ENCODE data around the gene RASAL2.

DNA sequence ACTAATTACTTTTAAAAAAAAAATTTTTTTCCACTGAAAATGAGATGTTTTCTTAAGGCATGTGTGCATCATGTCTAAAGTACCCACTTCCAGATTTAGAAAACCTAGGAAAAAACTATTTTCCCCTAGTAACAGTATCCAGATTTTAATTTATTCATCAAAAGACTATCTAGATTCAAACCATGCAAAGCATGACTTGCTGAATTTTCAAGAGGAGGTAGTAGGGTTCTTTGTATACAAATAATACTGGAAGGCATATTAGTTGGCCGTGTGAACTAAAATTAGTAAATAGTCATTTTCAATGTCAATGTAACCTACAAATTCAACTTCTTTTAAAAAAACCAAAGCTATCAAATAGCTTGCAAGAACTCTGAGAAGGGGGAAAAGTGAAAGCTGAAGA lies 213.4 kb downstream of the RASAL2 start:
- TF ChIP-seq TAF1 (IDR thresholded peaks at IDR 0.05; ENCODE audit: low read depth, low read length): no peak
- TF ChIP-seq POLR2A (IDR thresholded peaks at IDR 0.05; ENCODE audit: low read depth, low read length): no peak
- TF ChIP-seq SPI1 (IDR thresholded peaks at IDR 0.05; ENCODE audit: low read depth, low read length): no peak

Measured in GM12891 (cell line).